Vagina (tissue), 2 donors: ENCODE data around the gene AGPAT4. TPM values are rescaled to one million over a fixed set of nuclear protein-coding genes. Genes with fewer than 3 reads are reported as not detected.

Experiments
- DNase-seq, 2 donors: peaks; one replicate each; pipeline ENCODE4 v3.0.0-alpha.2; 2017; ENCODE audit errors: extremely low spot score in 2 of 2
- H3K27ac ChIP-seq: fragments of 200-600 bp; sonication (generic); one replicate; pipeline ENCODE4 v1.5.1; 2019
- H3K27me3 ChIP-seq: fragments of 200-600 bp; sonication (generic); one replicate; pipeline ENCODE4 v1.5.1; 2019
- H3K36me3 ChIP-seq, 2 donors: fragments of 200-600 bp; sonication (generic); one replicate each; pipeline ENCODE4 v1.5.1; 2017 to 2019
- H3K4me1 ChIP-seq: fragments of 200-600 bp; sonication (generic); one replicate; pipeline ENCODE4 v1.5.1; 2019
- H3K4me3 ChIP-seq, 2 donors: fragments of 200-600 bp; sonication (generic); 1 replicate in 1 of 2; 2 replicates in 1 of 2; pipeline ENCODE4 v1.5.1; 2016 to 2019
- H3K9me3 ChIP-seq: fragments of 200-600 bp; sonication (generic); one replicate; pipeline ENCODE4 v1.5.1; 2019
- CTCF ChIP-seq, 3 experiments: fragments of 450-650 bp in 2 of 3; fragments of 200-600 bp in 1 of 3; sonication (generic) in 1 of 3; IDR thresholded peaks; one replicate each; pipeline ENCODE4 v1.5.1; 2017 to 2019; ENCODE audit warnings: antibody characterized with exemption in 3 of 3, mild to moderate bottlenecking in 2 of 3, moderate library complexity in 2 of 3
- POLR2A ChIP-seq, 2 donors: fragments of 450-650 bp; IDR thresholded peaks; one replicate each; pipeline ENCODE4 v1.6.1; 2017; ENCODE audit warnings: antibody characterized with exemption in 2 of 2, mild to moderate bottlenecking in 2 of 2, moderate library complexity in 2 of 2
- POLR2AphosphoS5 ChIP-seq, 2 donors: sonication (generic); formaldehyde crosslinking; IDR thresholded peaks; one replicate each; pipeline ENCODE4 v1.9.0; 2017; ENCODE audit warnings: antibody characterized with exemption in 2 of 2, mild to moderate bottlenecking in 2 of 2, low read depth in 1 of 2; ENCODE audit not compliant: insufficient read depth in 1 of 2
- intact Hi-C: fragments of 100-400 bp; cut with DNase I; formaldehyde crosslinking; loops from one replicate; pipeline ENCODE4 v1.15.1; 2023
- total RNA-seq: library from RNA; depleted of rRNA; stranded (reverse); fragments of >200 nt; gene quantifications from one replicate; pipeline ENCODE4 v1.2.3, GENCODE V29; 2016

AGPAT4 gene
- total RNA-seq, 1 donor from 2014 or later, result 6.9 TPM

GRCh38 chr6:161164182-161164625 is 109.7 kb downstream of the AGPAT4 start:
- DNase-seq, result no peak
- no peak for TF ChIP-seq POLR2A (IDR thresholded peaks at IDR 0.05)
- TF ChIP-seq POLR2AphosphoS5 (IDR thresholded peaks at IDR 0.05; ENCODE audit: insufficient read depth in 1 of 2, low read depth in 1 of 2), result no peak
- TF ChIP-seq CTCF (IDR thresholded peaks at IDR 0.05), result no peak
- Histone ChIP-seq H3K9me3 (no peaks in the 10 kb centered on the region), H3K27ac (no peak overlapping the region), H3K36me3 (peaks cover 0 to 7% of the 10 kb centered on the region in 2 donors), H3K4me1 (peaks cover 9% of the 10 kb centered on the region), H3K4me3 (no peak overlapping the region), H3K27me3 (no peaks in the 10 kb centered on the region)
- intact Hi-C loops, result no loop called here

GRCh38 chr6:161163466-161164181 is 110.2 kb downstream of the AGPAT4 start:
- Histone ChIP-seq H3K36me3 (peaks cover 0 to 7% of the 10 kb centered on the region in 2 donors), H3K4me3 (no peak overlapping the region), H3K27ac (no peak overlapping the region), H3K27me3 (no peaks in the 10 kb centered on the region), H3K9me3 (no peaks in the 10 kb centered on the region), H3K4me1 (peaks cover 9% of the 10 kb centered on the region)
- TF ChIP-seq POLR2AphosphoS5 (IDR thresholded peaks at IDR 0.05; ENCODE audit: insufficient read depth in 1 of 2, low read depth in 1 of 2) (no peak), POLR2A (IDR thresholded peaks at IDR 0.05) (no peak), CTCF (IDR thresholded peaks at IDR 0.05) (no peak)
- intact Hi-C loops, result no loop called here
- DNase-seq, result no peak

- Histone ChIP-seq H3K9me3 (no peaks in the 10 kb centered on the region), H3K4me3 (no peak overlapping the region), H3K27ac (no peak overlapping the region), H3K27me3 (no peaks in the 10 kb centered on the region), H3K36me3 (peaks cover 0 to 7% of the 10 kb centered on the region in 2 donors), H3K4me1 (peaks cover 9% of the 10 kb centered on the region)
- TF ChIP-seq POLR2A (IDR thresholded peaks at IDR 0.05), result no peak
- no peak for TF ChIP-seq CTCF (IDR thresholded peaks at IDR 0.05)
- TF ChIP-seq POLR2AphosphoS5 (IDR thresholded peaks at IDR 0.05; ENCODE audit: insufficient read depth in 1 of 2, low read depth in 1 of 2), result no peak
- no peak for DNase-seq
- intact Hi-C loops, result no loop called here
Measured at GRCh38 chr6:161162722-161163121, 111.1 kb downstream of the AGPAT4 start.

GRCh38 chr6:161161889-161162624 is 111.8 kb downstream of the AGPAT4 start:
- Histone ChIP-seq H3K4me3 (no peak overlapping the region), H3K9me3 (no peaks in the 10 kb centered on the region), H3K4me1 (peaks cover 9% of the 10 kb centered on the region), H3K27ac (no peak overlapping the region), H3K36me3 (peaks cover 0 to 7% of the 10 kb centered on the region in 2 donors), H3K27me3 (no peaks in the 10 kb centered on the region)
- intact Hi-C loops, result no loop called here
- no peak for DNase-seq
- TF ChIP-seq CTCF (IDR thresholded peaks at IDR 0.05) (no peak), POLR2A (IDR thresholded peaks at IDR 0.05) (no peak), POLR2AphosphoS5 (IDR thresholded peaks at IDR 0.05; ENCODE audit: insufficient read depth in 1 of 2, low read depth in 1 of 2) (no peak)

DNA sequence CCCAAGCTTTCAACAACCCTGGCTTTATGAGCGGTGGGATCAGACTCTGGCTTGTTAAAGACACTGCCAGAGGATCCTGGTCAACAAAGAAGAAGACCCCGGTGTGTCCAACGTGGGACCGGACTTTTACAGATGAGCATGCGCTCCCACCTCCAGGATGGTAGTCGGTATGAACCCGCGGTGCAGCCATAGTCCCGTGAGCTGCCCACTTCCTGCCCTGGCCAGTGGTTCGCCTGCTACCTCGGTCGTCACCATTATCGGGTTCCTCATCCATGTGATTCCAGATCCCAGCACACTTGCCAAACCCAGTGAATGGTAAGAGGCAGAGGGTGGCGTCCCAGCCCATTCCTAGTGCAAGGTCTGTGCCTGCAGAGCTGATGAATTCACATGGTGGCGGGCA is 112.7 kb downstream of the AGPAT4 start:
- DNase-seq, result no peak
- intact Hi-C loops, result no loop called here
- Histone ChIP-seq H3K4me1 (peaks cover 9% of the 10 kb centered on the region), H3K27ac (no peak overlapping the region), H3K36me3 (peaks cover 0 to 7% of the 10 kb centered on the region in 2 donors), H3K27me3 (no peaks in the 10 kb centered on the region), H3K4me3 (no peak overlapping the region), H3K9me3 (no peaks in the 10 kb centered on the region)
- TF ChIP-seq POLR2A (IDR thresholded peaks at IDR 0.05) (no peak), POLR2AphosphoS5 (IDR thresholded peaks at IDR 0.05; ENCODE audit: insufficient read depth in 1 of 2, low read depth in 1 of 2) (no peak), CTCF (IDR thresholded peaks at IDR 0.05) (no peak)
